Measurements from ENCODE around the gene ADAM12. TPM values are rescaled to one million over a fixed set of nuclear protein-coding genes. Genes with fewer than 3 reads are reported as not detected.
A peak's percentile ranks its signal among the peaks of the same experiment; 100 is the strongest.

ADAM12 gene
- total and polyA plus RNA-seq, 10 donors: 0.51 to 7.0 (median 1.0) TPM

DNA sequence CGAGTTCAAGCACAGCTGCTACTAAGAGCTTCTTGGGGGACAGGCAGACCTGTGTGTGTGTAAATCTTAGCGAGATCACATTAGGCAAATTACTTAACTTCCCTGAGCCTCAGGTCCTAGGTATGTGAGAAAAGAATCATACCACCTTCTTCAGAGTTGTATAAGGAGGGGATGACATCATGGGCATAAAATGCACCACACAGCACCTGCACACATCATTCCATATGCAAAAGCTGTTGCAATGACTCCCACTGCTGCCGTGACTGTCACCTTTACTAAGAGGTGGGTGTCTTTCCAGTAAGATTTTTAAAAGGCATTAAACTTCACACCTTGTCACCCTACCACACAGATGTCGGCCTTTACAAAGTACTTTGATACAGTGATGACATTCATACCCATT, 345.9 kb downstream of the ADAM12 start:
- DNase-seq: no peak
- intact Hi-C loops (cut with DNase I; ENCODE audit: low total_unique reads): no loop called here
- 57 to 69% (median 58%) methylated on average over 4 of the region's 4 CpGs for WGBS, 5 donors
- H3K9me3 ChIP-seq: no peaks in the 10 kb centered on the region
- H3K27ac ChIP-seq: peak overlapping the region in 7 of 8 donors; percentile 17 to 71 (median 56)
- peak overlapping the region in 2 of 8 donors; percentile 16 to 52 for H3K4me3 ChIP-seq
- no peak for TF ChIP-seq POLR2AphosphoS5 (IDR thresholded peaks at IDR 0.05)
- TF ChIP-seq POLR2A (IDR thresholded peaks at IDR 0.05): no peak
- TF ChIP-seq, protein P1, sequence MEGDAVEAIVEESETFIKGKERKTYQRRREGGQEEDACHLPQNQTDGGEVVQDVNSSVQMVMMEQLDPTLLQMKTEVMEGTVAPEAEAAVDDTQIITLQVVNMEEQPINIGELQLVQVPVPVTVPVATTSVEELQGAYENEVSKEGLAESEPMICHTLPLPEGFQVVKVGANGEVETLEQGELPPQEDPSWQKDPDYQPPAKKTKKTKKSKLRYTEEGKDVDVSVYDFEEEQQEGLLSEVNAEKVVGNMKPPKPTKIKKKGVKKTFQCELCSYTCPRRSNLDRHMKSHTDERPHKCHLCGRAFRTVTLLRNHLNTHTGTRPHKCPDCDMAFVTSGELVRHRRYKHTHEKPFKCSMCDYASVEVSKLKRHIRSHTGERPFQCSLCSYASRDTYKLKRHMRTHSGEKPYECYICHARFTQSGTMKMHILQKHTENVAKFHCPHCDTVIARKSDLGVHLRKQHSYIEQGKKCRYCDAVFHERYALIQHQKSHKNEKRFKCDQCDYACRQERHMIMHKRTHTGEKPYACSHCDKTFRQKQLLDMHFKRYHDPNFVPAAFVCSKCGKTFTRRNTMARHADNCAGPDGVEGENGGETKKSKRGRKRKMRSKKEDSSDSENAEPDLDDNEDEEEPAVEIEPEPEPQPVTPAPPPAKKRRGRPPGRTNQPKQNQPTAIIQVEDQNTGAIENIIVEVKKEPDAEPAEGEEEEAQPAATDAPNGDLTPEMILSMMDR (IDR thresholded peaks at IDR 0.05 in 8 of 11, conservative IDR thresholded peaks at IDR 0.05 in 3 of 11): no peak
- H3K36me3 ChIP-seq: no peaks in the 10 kb centered on the region
- H3K4me1 ChIP-seq: peaks cover 16 to 25% (median 22%) of the 10 kb centered on the region in 6 donors
- H3K27me3 ChIP-seq (replicated peaks in 1 of 7): peaks cover 0 to 11% (median 0%) of the 10 kb centered on the region in 7 donors

DNA sequence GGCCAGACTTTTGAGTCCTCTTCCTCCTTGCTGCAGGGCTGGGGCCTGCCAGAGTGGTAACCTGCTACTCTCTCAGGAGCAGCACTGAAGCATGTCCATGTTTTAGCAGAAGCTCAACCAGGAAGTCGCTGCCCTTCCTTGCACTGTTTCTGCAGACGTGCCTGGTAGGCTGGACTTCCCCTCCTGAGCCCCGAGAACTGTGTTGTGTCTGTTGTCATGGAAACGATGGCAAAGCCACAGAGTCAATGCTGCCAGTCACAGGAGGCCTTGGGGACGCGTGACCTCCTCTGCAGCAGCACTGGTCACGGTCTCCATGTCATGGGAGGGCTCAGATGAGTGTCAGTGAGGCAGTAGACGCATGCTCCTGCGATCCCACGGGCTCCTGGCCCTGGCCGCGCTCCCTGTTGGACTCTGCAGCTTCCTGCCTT, 346.5 kb downstream of the ADAM12 start:
- peaks cover 16 to 26% (median 22%) of the 10 kb centered on the region in 6 donors for H3K4me1 ChIP-seq
- no peaks in the 10 kb centered on the region for H3K9me3 ChIP-seq
- peak; percentile 94 for DNase-seq
- H3K27ac ChIP-seq: peak overlapping the region in 7 of 8 donors; percentile 17 to 71 (median 56)
- H3K36me3 ChIP-seq: no peaks in the 10 kb centered on the region
- intact Hi-C loops (cut with DNase I; ENCODE audit: low total_unique reads): no loop called here
- TF ChIP-seq POLR2A (IDR thresholded peaks at IDR 0.05) (no peak), POLR2AphosphoS5 (IDR thresholded peaks at IDR 0.05) (peak; percentile 79 to 88 (median 81))
- TF ChIP-seq, protein P1 (IDR thresholded peaks at IDR 0.05 in 8 of 11, conservative IDR thresholded peaks at IDR 0.05 in 3 of 11): no peak
- H3K4me3 ChIP-seq: peak overlapping the region in 2 of 8 donors; percentile 16 to 52
- whole genome bisulfite sequencing, 5 donors: 2 to 11% (median 4%) methylated on average over 9 to 12 of the region's 12 CpGs
- peaks cover 0 to 11% (median 0%) of the 10 kb centered on the region in 7 donors for H3K27me3 ChIP-seq (replicated peaks in 1 of 7)

DNA sequence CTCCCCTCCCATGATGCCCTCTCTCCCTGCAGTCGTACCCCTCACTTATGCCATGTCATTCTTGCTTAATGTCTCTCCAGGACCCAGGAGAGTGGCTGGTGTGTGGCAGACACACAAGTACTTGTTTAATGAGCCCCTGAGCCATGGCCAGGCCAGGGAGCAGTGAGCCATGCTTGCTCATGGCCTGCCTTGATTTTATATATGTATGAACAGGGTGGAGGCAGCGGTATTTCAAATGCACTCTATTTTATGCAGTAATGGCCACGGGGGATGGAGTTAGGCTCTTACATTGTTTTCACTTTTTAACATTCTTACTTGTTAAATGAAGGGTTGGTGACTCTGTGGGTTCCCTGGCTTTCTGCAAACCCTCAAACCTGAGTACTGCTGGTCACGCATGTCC, 347.2 kb downstream of the ADAM12 start:
- intact Hi-C loops (cut with DNase I; ENCODE audit: low total_unique reads): no loop called here
- no peaks in the 10 kb centered on the region for H3K36me3 ChIP-seq
- peaks cover 16 to 33% (median 22%) of the 10 kb centered on the region in 6 donors for H3K4me1 ChIP-seq
- no peak for DNase-seq
- H3K27me3 ChIP-seq (replicated peaks in 1 of 7): peaks cover 0 to 11% (median 0%) of the 10 kb centered on the region in 7 donors
- H3K9me3 ChIP-seq: no peaks in the 10 kb centered on the region
- no peak overlapping the region for H3K4me3 ChIP-seq
- 90 to 94% (median 90%) methylated on average over 4 of the region's 4 CpGs for WGBS, 5 donors
- peak overlapping the region in 5 of 8 donors; percentile 55 to 71 (median 57) for H3K27ac ChIP-seq
- TF ChIP-seq, protein P1 (IDR thresholded peaks at IDR 0.05 in 8 of 11, conservative IDR thresholded peaks at IDR 0.05 in 3 of 11): no peak
- TF ChIP-seq POLR2AphosphoS5 (IDR thresholded peaks at IDR 0.05) (no peak), POLR2A (IDR thresholded peaks at IDR 0.05) (no peak)

DNA sequence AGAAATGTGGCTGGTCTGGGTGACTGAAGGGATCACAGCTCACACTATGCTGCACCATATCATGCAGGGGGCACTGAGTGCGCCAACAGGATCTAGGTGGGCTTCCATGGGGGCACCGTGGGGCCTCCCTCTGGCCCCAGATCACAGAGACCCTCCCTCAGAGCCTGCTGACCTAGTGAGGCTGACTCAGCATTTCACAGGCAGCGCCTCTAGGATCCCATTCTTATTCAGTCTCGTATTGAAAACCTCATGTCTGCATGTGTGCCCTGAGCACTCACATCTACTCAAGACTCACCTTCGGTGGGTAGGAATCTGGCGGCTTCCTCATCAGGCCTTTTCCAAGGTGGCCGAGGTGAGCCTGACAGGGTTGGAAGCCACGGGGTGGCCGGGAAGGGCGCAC, 350.3 kb downstream of the ADAM12 start:
- H3K36me3 ChIP-seq: no peaks in the 10 kb centered on the region
- H3K4me3 ChIP-seq: no peak overlapping the region
- no peak overlapping the region for H3K27ac ChIP-seq
- H3K9me3 ChIP-seq: peaks cover 0 to 15% (median 13%) of the 10 kb centered on the region in 8 donors
- WGBS, 5 donors: 76 to 82% (median 78%) methylated on average over 9 to 10 of the region's 10 CpGs
- DNase-seq: no peak
- peaks cover 14 to 32% (median 20%) of the 10 kb centered on the region in 6 donors for H3K4me1 ChIP-seq
- intact Hi-C loops (cut with DNase I; ENCODE audit: low total_unique reads): no loop called here
- H3K27me3 ChIP-seq (replicated peaks in 1 of 7): no peaks in the 10 kb centered on the region
- TF ChIP-seq, protein P1 (IDR thresholded peaks at IDR 0.05 in 8 of 11, conservative IDR thresholded peaks at IDR 0.05 in 3 of 11): no peak
- TF ChIP-seq POLR2A (IDR thresholded peaks at IDR 0.05): no peak
- no peak for TF ChIP-seq POLR2AphosphoS5 (IDR thresholded peaks at IDR 0.05)

Measured in spleen (tissue), 11 donors.